HG03103 (cell line): ENCODE results near the gene PRKG2.

Experiments
- ATAC-seq: cut with Tn5 transposase; IDR thresholded peaks from one replicate; pipeline ENCODE4 v1.9.1; 2021; ENCODE audit warnings: low read depth; ENCODE audit not compliant: unreplicated experiment

PRKG2 gene

DNA sequence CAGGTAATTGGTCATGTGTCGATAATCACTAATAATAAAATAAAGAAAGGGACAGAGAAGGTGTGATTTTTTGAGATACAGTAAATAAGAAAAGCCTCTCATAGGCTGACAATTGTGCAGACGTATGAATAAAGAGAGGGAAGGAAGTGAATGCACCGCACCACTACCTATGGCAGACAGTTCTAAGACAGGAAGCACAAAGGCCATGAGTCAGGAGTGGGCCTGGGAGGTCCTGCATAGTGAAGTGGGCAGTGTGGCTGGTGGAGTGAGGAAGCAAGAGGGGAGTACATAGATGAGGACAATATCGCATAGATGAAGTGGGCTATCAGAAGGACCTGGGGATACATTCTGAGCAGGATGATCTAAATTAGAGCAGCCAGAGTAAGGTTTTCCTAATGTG lies 108.9 kb downstream of the PRKG2 start:
- no peak for ATAC-seq

DNA sequence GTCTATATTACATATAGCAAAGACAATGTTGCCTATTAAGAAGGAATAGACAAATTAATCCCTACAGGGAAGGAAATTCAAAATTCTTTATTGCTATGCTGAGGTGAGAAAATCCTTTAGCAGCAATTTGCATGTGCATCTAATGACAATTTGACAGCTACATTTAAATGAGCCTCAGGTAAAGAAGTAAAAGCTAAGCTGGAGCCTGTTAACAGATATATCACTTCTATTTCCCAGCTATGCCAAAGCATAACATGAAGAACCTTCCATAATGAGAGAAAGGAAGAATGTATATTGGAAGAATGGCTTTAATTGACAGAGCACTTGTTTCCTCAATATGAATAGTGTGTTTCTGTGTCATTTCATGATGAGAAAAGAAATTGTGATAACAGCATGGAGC lies 112.9 kb downstream of the PRKG2 start:
- no peak for ATAC-seq

DNA sequence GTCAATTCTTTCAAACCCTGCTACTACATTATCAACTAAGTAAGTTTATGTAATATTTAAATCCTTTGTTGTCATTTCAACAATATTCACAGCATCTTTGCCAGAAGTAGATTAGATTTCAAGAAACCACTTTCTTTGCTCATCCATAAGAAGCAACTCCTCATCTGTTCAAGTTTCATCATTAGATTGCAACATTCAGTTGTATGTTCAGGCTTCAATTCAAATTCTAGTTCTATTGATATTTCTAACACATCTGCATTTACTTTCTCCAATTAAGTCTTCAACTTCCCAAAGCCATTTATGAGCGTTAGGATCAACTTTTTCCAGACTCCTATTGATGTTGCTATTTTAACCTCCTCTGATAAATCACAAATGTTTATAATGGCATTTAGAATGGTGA lies 118.5 kb downstream of the PRKG2 start:
- no peak for ATAC-seq

DNA sequence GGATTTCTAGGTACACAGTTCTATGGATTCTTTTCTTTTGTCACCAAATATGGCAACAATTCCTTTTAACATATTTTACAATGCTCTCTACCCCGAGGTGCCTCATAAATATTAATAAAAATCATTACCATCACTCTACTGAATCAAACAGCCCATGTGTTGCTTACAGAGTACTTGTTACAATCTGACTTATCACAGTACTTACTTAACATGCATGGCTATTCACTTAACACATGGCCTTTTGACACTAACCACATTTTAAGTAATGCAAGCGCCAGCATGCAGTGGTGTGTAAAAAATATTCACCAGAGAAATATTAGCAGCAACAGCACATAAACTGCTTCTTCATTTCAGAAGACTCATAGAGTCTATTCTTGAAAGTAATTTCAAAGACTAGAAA lies 119.6 kb downstream of the PRKG2 start:
- ATAC-seq, result no peak

DNA sequence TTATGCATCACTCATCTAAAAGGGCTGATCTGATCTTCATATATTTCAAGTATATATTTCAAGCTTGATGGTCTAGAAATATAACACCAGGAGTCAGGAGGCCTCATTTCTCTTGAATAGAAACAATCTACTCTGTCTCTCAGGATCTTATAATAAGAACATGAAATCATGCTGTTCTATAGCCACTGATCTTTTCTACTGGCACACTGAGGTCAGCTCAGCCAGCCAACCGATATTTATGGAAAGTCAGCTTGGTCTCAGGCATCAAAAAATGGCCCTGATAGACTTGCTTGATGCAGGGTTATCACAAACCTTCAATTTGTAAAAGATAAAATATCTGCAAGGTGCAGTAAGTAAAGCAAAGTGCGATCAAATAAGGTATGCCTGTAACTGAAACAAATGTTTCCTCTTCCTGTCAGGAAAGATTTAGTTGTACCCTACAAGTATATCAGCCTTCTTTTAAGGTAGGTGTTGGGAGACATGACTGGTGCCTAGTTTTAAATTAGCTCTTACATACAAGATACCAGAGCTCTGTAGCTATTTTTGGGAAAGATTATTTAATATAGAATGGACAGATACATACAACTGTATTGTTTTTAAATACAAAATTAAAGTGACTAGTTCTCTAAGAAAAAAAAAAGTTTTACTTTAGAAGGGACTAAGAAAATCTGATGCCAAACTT lies 121.2 kb downstream of the PRKG2 start:
- ATAC-seq, result no peak

DNA sequence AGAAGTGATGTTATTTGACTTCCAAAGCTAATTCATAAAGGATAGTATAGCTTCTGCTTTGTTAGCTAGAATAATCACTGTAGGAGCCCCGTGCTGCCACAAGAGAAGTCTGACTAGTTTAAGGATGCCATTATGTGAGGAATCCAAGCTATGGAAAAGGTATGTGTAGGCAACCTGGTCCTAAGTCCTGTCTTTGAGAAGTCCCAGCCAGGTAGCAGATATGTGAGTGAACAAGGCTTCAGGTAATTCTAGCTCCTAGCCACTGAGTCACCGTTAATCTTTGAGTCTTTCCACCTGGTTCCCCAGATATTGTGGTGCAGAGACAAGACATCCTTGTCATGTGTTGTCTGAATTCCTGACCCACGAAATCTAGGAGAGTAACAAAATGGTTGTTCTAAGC lies 129.0 kb downstream of the PRKG2 start:
- ATAC-seq, result no peak

DNA sequence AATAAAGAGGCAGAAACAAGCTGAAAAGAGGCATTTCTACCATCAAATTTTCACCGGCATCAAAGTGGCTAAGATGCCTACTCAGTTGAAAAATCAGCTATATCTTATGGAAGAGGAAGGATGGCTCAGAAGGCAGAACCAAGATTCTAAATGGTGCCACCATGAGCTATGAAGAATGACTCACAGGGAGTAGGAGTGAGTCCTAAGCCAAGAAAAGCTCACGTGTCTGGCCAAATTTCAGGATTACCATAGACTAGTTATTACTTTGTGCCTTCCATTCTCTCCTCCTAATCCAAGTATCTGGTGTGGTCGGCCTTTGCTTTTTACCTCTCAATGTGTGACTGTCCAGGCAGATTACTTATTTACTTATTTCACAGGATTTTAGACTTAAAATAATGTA lies 129.7 kb downstream of the PRKG2 start:
- ATAC-seq, result no peak

DNA sequence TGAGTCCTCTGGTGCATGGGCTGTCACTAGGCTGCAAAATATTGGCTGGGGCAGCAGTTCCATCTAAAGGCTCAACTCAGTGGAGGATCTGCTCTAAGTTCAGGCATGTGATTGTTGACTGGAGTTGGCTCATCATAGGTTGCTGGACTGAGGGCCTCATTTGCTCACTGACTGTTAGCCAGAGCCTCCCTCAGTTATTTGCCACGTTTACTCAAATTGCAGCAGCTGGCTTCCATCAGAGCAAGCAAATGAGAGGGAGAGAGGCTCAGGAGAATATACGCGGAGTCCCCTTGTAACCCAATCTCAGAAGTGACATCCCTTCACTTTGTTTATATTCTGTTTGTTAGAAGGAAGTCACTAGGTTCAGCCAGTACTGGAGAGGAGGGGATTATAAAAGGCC lies 130.4 kb downstream of the PRKG2 start:
- ATAC-seq, result no peak

DNA sequence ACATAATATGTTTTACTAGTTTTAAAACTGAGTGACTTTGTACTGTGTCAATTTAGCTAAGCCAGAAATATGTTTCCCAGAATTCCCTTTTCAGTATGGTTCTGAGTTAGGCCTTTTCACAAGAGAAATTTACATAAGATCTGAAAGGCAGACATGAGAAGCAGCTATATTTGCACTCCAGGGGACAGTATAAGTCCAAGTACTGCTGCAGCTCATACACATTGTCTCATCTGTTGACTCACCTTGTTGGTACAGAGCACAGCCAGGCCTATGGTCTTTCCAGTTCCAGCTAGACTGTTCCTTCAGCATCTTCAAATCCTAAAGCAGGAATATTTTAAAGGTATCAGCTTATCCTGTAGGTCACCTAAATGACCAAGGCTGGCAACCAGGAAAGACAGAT lies 131.0 kb downstream of the PRKG2 start:
- no peak for ATAC-seq

DNA sequence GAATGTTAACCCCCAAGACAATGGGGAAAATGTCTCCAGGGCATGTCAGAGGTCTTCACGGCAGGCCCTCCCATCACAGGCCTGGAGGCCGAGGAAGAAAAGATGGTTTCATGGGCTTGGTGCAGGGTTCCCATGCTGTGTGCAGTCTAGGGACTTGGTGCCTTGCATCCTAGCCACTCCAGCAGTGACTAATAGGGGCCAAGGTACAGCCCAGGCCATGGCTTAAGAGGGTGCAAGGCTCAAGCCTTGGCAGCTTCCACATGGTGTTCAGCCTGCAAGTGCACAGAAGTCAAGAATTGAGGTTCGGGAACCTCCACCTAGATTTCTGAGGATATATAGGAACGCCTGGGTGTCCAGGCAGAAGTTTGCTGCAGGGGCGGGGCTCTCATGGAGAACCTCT lies 133.9 kb downstream of the PRKG2 start:
- no peak for ATAC-seq

DNA sequence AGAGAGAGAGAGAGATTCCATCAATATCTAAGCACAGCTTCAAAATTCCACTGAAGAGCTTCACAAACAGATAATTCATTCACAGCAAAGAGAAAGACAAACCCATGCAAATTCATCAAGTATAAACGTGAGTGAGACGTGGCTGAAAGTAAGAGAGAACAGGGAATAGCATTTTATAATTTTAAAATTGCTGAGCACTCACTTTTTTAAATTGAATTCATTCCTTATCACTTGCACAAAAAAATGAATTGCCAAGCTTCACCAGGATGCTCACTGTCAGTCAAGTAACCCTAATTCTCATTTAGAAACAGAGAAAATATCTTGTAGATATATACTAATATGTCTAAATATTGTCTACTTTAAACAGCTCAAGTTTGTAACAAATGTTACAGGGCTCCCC lies 144.0 kb downstream of the PRKG2 start:
- no peak for ATAC-seq

DNA sequence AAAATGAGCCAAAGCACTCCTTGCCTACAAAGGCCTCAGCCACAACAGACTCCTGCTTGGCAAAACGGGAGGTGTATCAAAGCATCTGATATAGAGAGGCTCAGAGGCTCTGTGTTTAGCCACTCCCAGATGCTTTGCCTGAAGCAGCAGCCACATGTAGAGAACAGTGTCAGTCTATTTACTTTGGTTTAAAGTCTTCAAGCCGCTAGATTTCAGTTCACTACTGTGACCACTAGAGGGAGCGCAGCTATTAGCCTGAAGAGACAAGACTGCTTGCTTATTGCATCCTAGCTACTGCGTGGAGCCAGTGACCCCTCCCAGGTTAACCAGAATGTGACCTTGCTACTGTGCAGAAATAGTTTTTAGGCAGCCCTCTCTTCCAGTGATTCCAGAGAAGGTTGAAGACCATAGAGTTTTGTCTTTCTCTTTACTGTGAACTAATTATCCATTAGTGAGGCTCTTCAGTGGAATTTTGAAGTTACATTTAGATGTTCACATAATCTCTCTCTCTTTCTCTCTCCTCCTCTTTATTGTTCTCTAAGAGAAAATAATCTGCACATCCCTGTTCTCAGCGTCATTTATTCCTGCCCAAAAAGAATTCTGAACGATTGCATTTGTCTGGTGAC lies 145.2 kb downstream of the PRKG2 start:
- ATAC-seq, result peak; percentile 99

DNA sequence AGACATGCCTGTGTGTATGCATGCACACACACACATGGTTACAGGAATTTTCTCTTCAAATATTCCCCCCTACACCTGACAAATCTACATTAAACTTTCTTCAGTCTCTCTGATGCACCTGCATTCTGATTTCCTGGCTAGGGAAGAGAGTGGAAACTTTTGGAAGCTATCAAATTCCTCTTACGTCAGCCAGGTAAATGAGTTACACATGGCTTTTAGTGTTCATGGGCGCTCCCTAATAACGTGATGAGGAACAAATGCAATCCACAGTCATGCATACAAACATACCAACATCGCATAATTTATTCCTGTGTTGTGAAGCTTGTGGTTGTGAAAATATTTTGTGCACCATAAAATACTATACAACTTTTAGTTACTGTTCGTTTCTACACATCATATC lies 149.6 kb downstream of the PRKG2 start:
- no peak for ATAC-seq

DNA sequence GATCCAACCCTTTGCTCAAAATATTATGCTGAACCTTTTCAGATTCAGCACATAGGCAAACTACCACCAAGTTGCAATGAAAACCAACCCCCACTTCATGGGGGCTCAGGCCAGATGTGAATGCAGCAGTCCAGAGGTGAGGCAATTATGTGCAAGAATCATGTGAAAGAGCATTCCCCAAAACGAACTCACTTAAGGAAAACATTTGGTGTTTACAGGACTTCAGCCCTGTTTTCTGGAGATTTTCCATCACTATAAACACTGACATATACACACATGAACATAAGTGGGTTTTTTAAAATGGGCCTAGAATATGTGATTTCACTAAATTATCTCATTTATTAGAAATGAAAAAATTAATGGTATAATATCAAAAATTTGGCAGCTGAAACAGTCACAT lies 153.0 kb downstream of the PRKG2 start:
- ATAC-seq, result no peak

DNA sequence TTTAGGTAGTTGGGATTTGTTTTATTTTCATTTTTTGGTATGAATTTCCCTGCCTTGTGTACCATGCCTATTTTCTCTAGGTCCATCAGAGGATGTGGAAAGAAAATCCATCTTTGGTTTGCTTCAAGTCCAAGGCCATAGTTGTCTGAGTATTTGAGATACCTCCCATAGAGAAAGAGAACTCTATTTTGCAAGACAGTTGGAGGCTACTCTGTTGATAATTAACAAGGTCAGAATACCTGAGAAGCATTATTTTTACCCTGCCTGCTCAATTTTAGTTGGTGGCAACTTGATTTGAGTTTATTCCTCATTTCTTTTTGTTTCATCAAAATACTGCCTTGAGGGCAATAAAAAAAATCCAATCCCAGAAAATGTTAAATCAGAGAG lies 153.7 kb downstream of the PRKG2 start:
- ATAC-seq, result no peak

DNA sequence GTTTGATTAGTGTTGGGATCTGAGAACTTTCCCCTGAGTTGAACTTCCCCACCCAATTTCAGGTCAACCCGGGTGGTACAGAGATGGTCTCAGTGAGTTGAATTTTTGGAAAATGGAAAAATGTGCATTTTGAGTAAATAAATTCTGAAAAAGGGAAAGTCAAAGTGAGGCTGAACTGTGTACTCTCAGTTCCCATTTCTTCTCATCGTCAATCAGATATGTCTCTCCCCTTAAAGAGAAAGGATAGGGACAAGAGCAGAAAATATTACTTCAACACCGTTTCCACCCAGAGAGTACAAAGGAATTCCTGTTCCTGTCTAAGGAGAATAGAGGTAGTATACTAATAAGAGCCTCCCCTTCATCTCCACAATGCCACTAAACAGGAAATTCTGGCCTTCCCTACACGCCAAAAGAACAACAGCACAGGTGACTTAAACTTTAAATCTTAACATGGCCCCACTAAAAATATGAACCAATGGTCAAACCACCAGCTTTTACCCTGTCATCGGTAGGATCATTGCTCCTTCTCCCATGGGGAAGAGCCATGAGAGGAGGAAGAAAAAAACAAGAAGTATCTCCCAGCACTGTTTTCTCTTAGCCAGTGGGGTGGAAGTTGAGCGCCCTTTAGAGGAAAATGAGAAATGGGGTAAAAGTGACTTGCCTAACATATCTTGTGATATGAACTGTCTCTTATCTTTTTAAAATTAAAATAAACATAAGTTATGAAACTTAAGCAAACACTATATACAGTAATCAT lies 154.3 kb downstream of the PRKG2 start:
- ATAC-seq, result no peak

DNA sequence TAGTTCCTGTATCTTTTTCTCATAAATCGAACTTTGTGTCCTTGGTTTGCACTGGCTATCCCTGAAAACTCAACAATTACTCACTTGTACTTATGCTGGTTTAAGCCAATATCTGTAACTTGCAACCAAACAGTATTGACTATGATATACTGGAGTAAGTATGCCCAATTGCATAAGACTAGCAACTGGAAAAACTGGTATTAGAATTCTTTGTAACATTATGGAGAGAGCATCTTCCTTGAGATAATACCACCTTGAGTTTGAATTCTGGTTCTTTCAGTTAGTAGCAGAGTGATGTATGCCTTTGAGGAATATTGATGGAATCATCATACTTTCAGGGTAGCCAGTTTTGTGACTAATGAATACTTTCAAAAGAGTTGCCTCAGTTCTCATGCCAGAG lies 156.4 kb downstream of the PRKG2 start:
- ATAC-seq, result no peak

DNA sequence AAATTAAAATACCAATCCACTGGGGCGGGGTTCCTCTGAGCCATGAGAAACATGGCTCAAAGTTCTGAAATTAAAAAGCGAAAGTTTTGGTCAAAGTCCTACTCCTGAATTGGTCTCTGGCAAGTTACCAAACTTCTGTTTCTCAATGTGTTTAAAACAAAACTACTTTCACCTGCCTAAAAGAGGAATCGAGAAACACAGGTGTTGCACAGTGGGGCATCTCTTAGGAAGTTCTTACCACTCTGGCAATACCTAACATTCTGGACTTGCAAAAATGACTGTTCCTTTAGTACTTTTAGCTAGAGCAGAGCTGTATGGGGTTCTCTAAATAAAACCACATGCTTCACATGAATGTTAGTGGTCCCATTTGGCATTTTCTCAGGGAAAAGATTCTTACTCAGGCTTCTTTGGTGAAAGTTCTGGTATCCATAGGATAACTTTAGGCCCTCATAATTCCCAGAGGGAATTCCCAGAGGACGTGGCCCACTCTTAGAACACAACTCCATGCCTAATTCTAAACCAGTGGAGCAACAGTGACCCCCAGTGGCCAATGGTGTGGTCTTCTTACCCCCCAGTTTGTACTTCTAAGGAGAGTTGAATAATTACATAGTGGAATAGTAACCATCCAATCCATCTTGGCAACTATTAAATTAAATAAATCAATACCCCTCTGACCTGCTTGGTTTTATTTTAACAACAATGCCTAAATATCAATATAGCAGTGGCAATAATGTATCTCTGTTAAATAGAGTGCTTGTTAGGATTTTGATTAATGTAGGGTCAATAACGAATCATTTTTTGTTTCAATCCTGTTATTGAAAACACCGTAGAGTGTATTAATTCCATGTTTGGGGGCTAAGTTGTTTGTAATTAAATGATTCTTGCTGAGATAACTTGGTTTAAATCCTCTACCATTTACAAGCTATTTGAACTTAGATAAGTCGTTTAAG lies 162.6 kb downstream of the PRKG2 start:
- ATAC-seq, result peak; percentile 100

DNA sequence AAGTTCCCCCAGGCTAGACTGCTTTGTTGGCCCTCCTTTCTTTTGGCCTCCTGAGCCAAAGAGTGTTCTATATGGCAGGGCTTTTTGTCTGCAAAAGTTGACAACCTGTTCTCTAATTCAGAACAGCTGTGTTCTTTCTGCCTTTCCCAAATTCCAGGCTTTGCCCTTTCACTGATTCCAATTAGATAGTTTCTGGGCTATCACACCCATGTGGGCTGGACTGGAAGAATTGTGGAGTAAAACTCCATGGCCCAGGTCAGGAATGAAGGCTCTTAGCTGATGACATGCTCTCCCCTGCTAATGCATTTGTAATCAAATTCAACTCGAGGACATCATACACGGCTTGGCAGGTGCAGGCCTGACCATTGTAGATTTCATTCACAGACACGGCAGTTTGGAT lies 165.1 kb downstream of the PRKG2 start:
- no peak for ATAC-seq

DNA sequence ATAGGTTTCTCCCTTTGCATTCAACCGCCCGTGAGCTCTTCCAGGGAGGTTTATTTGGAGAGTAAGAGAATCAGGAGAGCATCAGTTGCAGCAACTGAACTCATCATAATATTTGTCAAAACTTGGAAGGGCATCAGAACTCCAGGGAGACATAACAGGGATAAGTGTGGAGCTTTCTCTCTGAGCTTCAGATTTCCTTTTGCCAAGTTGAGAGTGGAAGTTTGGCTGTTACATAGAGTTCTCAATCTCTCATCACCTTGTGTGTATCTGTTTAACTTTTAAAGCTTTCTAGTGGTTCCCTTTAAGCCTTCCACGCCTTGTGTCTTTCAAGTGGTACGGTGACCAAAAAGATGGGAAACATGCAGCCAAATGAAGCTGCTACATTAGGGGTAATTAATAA lies 165.7 kb downstream of the PRKG2 start:
- ATAC-seq, result no peak
